GM21423 (cell line): ENCODE results near the gene NXF2B.
"Not testable (repeated sequence)": the region's sequence is repeated elsewhere in the genome, so short reads cannot be mapped to it uniquely, and the experiment has no call there.

ENCODE experiments used
- ATAC-seq: cut with Tn5 transposase; IDR thresholded peaks from one replicate; pipeline ENCODE4 v1.9.1; 2021; ENCODE audit warnings: mild to moderate bottlenecking, moderate library complexity; ENCODE audit not compliant: unreplicated experiment

The NXF2B gene

GRCh38 chrX:102439908-102440307 is at the start of gene NXF2B:
TSS of gene NXF2B (minus strand) at chrX:102440008. CDS start at chrX:102380036, 59,972 bp downstream.
- not testable (repeated sequence) for ATAC-seq

GRCh38 chrX:102478765-102479164 is 39.0 kb upstream of the NXF2B start:
- not testable (repeated sequence) for ATAC-seq

GRCh38 chrX:102471762-102472220 is 32.0 kb upstream of the NXF2B start, which contains the start of gene TCP11X2:
TSS of gene TCP11X2 (minus strand) at chrX:102471812.
- not testable (repeated sequence) for ATAC-seq

- ATAC-seq: not testable (repeated sequence)
Measured at GRCh38 chrX:102470215-102470614, 30.4 kb upstream of the NXF2B start.

- ATAC-seq: not testable (repeated sequence)
Measured at GRCh38 chrX:102458615-102459014, 18.8 kb upstream of the NXF2B start.

- not testable (repeated sequence) for ATAC-seq
Measured at GRCh38 chrX:102414493-102414892, 25.3 kb downstream of the NXF2B start.

GRCh38 chrX:102345916-102346315 is 93.9 kb downstream of the NXF2B start:
- ATAC-seq: no peak

- no peak for ATAC-seq
Measured at GRCh38 chrX:102341867-102342266, 97.9 kb downstream of the NXF2B start.

- ATAC-seq: no peak
Measured at GRCh38 chrX:102339312-102340298, 100.2 kb downstream of the NXF2B start.

GRCh38 chrX:102338162-102338561 is 101.6 kb downstream of the NXF2B start:
- no peak for ATAC-seq
